HG02885 (cell line): ENCODE measurements around the gene TRIM8.

ENCODE experiments used
- ATAC-seq: cut with Tn5 transposase; IDR thresholded peaks from one replicate; pipeline ENCODE4 v1.9.1; 2021; ENCODE audit warnings: mild to moderate bottlenecking; ENCODE audit not compliant: unreplicated experiment, poor library complexity

TRIM8 gene

GRCh38 chr10:102615361-102615760, 28.9 kb upstream of the TRIM8 start:
- ATAC-seq: no peak

GRCh38 chr10:102616066-102616770, 28.1 kb upstream of the TRIM8 start:
- ATAC-seq: no peak

GRCh38 chr10:102617041-102617440, 27.2 kb upstream of the TRIM8 start:
- no peak for ATAC-seq

- no peak for ATAC-seq
Observed at GRCh38 chr10:102617816-102618215, 26.5 kb upstream of the TRIM8 start.

GRCh38 chr10:102619281-102619981, 24.8 kb upstream of the TRIM8 start:
- no peak for ATAC-seq

GRCh38 chr10:102620138-102620590, 24.1 kb upstream of the TRIM8 start:
- no peak for ATAC-seq

- no peak for ATAC-seq
Observed at GRCh38 chr10:102620591-102621442, 23.5 kb upstream of the TRIM8 start.

- ATAC-seq: no peak
Observed at GRCh38 chr10:102621443-102622325, 22.6 kb upstream of the TRIM8 start.

- ATAC-seq: no peak
Observed at GRCh38 chr10:102624094-102624493, 20.2 kb upstream of the TRIM8 start.

GRCh38 chr10:102624751-102625645, 19.3 kb upstream of the TRIM8 start:
- ATAC-seq: no peak

- ATAC-seq: no peak
Observed at GRCh38 chr10:102626026-102626685, 18.1 kb upstream of the TRIM8 start.

GRCh38 chr10:102627291-102627735, 17.0 kb upstream of the TRIM8 start:
- ATAC-seq: no peak

GRCh38 chr10:102627736-102628293, 16.5 kb upstream of the TRIM8 start:
- no peak for ATAC-seq

GRCh38 chr10:102628451-102628911, 15.8 kb upstream of the TRIM8 start:
- no peak for ATAC-seq

GRCh38 chr10:102629661-102630614, 14.3 kb upstream of the TRIM8 start:
- no peak for ATAC-seq

- ATAC-seq: no peak
Observed at GRCh38 chr10:102630663-102631062, 13.6 kb upstream of the TRIM8 start.
